ENCODE data around the gene CCDC174. TPM values are rescaled to one million over a fixed set of nuclear protein-coding genes. Genes with fewer than 3 reads are reported as not detected.

CCDC174 gene
- total RNA-seq, 3 donors from 2014 or later = 18.4 to 34.8 (median 30.8) TPM

DNA sequence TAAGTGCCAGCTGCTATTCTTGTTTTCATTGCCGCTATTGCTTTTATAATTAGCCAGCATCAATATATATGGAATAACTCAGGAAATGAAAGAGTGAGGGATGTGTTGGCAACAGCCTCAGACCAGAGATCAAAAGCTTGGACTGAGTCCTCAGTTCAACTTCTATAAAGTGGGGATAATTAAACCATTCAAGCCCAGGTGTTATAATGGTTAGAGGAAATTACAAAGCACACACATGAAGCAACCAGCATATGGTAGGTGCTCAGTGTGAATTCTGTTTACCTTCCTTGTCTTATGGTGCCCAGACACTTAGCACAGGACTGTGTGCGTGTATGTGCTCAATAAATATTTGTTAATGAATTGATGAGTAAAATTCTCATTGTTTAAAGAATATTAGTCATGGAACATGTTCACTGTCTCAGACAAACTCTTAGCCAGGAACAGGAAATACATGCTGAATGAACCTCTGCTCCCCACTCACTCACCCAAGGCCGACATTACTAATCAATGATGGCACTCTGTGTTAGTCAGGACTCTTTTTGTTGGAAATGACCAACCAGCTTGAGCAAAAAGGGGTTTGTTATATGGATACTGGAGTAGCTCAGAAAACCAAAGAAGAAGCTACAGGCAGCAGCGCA is 16.7 kb upstream of the CCDC174 start:
- Histone ChIP-seq H3K9me3 (no peaks in the 10 kb centered on the region), H3K27ac (no peak overlapping the region), H3K4me3 (no peak overlapping the region), H3K27me3 (peaks cover 0 to 10% of the 10 kb centered on the region in 2 donors), H3K4me1 (no peaks in the 10 kb centered on the region), H3K36me3 (no peaks in the 10 kb centered on the region)
- intact Hi-C loops (cut with DNase I; ENCODE audit: low total_unique reads) = no loop called here
- TF ChIP-seq POLR2A (IDR thresholded peaks at IDR 0.05) (no peak), POLR2AphosphoS5 (IDR thresholded peaks at IDR 0.05) (no peak)
- TF ChIP-seq, protein P1, sequence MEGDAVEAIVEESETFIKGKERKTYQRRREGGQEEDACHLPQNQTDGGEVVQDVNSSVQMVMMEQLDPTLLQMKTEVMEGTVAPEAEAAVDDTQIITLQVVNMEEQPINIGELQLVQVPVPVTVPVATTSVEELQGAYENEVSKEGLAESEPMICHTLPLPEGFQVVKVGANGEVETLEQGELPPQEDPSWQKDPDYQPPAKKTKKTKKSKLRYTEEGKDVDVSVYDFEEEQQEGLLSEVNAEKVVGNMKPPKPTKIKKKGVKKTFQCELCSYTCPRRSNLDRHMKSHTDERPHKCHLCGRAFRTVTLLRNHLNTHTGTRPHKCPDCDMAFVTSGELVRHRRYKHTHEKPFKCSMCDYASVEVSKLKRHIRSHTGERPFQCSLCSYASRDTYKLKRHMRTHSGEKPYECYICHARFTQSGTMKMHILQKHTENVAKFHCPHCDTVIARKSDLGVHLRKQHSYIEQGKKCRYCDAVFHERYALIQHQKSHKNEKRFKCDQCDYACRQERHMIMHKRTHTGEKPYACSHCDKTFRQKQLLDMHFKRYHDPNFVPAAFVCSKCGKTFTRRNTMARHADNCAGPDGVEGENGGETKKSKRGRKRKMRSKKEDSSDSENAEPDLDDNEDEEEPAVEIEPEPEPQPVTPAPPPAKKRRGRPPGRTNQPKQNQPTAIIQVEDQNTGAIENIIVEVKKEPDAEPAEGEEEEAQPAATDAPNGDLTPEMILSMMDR (IDR thresholded peaks at IDR 0.05) = no peak
- DNase-seq (ENCODE audit: low spot score in 2 of 2) = no peak

DNA sequence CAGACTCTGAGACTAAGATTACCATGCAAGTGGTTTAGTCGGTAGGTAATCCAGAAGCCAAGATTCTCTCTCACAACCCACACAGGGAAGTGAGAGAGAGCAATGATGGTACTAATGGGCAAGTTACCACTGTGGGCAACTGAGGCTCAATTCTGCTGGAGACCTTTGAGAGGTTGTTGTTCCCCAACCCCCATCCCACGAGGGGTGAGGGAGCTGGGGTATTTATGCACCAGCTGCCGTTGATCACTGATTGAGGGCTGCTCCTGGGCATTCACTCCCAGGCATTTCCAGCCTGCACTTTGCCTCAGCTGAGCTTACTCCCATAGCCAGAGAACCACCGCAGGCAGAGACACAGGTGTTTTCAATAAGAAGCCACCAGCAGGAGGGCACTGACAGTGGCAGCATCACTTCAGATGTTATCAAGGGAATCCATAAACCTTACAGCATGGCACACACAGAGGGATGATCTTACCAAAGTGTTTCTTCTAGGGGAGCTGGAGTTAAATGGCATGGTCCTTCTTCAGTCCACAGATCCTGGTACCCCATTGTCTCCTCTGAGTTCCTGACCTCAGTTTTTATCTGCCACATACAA is 15.0 kb upstream of the CCDC174 start:
- peaks cover 0 to 14% of the 10 kb centered on the region in 2 donors for H3K27me3 ChIP-seq
- no peak for TF ChIP-seq POLR2A (IDR thresholded peaks at IDR 0.05)
- TF ChIP-seq, protein P1 (IDR thresholded peaks at IDR 0.05) = no peak
- no peak overlapping the region for H3K4me3 ChIP-seq
- H3K9me3 ChIP-seq = no peaks in the 10 kb centered on the region
- intact Hi-C loops (cut with DNase I; ENCODE audit: low total_unique reads) = no loop called here
- H3K4me1 ChIP-seq = no peaks in the 10 kb centered on the region
- H3K36me3 ChIP-seq = no peaks in the 10 kb centered on the region
- H3K27ac ChIP-seq = no peak overlapping the region
- no peak for DNase-seq (ENCODE audit: low spot score in 2 of 2)

DNA sequence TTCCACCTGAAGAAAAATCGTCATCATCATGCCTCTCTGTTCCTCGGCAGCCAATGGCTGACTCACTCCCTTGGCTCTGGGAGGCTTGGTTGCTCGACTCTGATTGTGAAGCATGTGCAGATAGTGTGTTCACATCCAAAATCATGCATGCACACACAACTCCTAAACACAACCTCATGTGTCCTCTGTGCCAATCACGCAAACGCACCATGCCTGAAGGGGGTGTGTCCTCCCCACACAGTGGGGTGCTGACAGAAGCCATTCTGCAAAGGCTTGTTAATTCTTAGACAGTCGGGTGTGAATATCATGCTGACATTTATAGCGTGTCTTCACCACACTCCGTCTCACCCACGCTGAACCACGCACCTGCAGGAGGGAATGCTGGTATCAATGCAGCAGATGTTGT is 11.4 kb upstream of the CCDC174 start:
- H3K4me1 ChIP-seq = no peaks in the 10 kb centered on the region
- no peak overlapping the region for H3K27ac ChIP-seq
- no peak overlapping the region for H3K4me3 ChIP-seq
- intact Hi-C loops (cut with DNase I; ENCODE audit: low total_unique reads) = no loop called here
- H3K9me3 ChIP-seq = no peaks in the 10 kb centered on the region
- peaks cover 0 to 25% of the 10 kb centered on the region in 2 donors for H3K27me3 ChIP-seq
- TF ChIP-seq, protein P1 (IDR thresholded peaks at IDR 0.05) = no peak
- no peak for TF ChIP-seq POLR2AphosphoS5 (IDR thresholded peaks at IDR 0.05)
- no peak for TF ChIP-seq POLR2A (IDR thresholded peaks at IDR 0.05)
- no peak for DNase-seq (ENCODE audit: low spot score in 2 of 2)
- H3K36me3 ChIP-seq = no peaks in the 10 kb centered on the region

DNA sequence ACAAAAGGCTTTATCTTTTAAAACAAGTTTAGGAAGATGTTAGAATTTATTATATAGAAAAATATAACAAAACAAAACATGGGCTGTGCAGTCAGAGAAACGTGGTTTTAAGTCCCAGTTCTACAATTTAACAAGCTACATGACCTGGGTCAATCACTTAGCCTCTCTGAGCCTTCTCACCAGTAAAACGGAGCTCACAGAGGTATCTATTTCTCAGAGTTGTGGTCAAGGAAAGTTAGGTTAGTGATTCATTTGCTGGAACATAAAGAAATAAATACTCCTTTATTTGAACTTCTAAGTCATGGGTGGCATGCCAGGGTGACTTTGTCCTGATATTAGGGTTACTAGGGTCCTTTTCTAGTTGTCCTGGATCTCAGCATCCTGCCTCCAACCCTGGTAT is 10.8 kb upstream of the CCDC174 start:
- DNase-seq (ENCODE audit: low spot score in 2 of 2) = no peak
- Histone ChIP-seq H3K36me3 (no peaks in the 10 kb centered on the region), H3K4me1 (no peaks in the 10 kb centered on the region), H3K4me3 (no peak overlapping the region), H3K27me3 (peaks cover 0 to 22% of the 10 kb centered on the region in 2 donors), H3K9me3 (no peaks in the 10 kb centered on the region), H3K27ac (no peak overlapping the region)
- intact Hi-C loops (cut with DNase I; ENCODE audit: low total_unique reads) = no loop called here
- TF ChIP-seq, protein P1 (IDR thresholded peaks at IDR 0.05) = no peak
- TF ChIP-seq POLR2A (IDR thresholded peaks at IDR 0.05) = no peak
- no peak for TF ChIP-seq POLR2AphosphoS5 (IDR thresholded peaks at IDR 0.05)

- H3K9me3 ChIP-seq = no peaks in the 10 kb centered on the region
- no peak overlapping the region for H3K27ac ChIP-seq
- intact Hi-C loops (cut with DNase I; ENCODE audit: low total_unique reads) = no loop called here
- H3K4me1 ChIP-seq = no peaks in the 10 kb centered on the region
- peaks cover 0 to 20% of the 10 kb centered on the region in 2 donors for H3K27me3 ChIP-seq
- TF ChIP-seq POLR2A (IDR thresholded peaks at IDR 0.05) (no peak), POLR2AphosphoS5 (IDR thresholded peaks at IDR 0.05) (no peak)
- TF ChIP-seq, protein P1 (IDR thresholded peaks at IDR 0.05) = no peak
- no peak for DNase-seq (ENCODE audit: low spot score in 2 of 2)
- no peak overlapping the region for H3K4me3 ChIP-seq
- no peaks in the 10 kb centered on the region for H3K36me3 ChIP-seq
Measured at GRCh38 chr3:14641346-14641745, 10.2 kb upstream of the CCDC174 start.
